ENCODE measurements around the gene SEMA5A. TPM values are rescaled to one million over a fixed set of nuclear protein-coding genes. Genes with fewer than 3 reads are reported as not detected.

SEMA5A gene
- total RNA-seq, 1 donor from 2014 or later, result 11.9 TPM

GRCh38 chr5:9149988-9150387, 395.9 kb downstream of the SEMA5A start:
- Mint-ChIP-seq H3K4me3 (no peak overlapping the region), H3K4me1 (no peaks in the 10 kb centered on the region), H3K9me3 (peaks cover 4% of the 10 kb centered on the region), H3K27me3 (ENCODE audit: insufficient read depth, low read depth) (no peaks in the 10 kb centered on the region), H3K36me3 (peaks cover 7% of the 10 kb centered on the region), H3K27ac (no peak overlapping the region)
- H3F3A ChIP-seq (ENCODE audit: low read depth), result no peaks in the 10 kb centered on the region
- no peak overlapping the region for H3K9ac ChIP-seq
- H3K9me3 ChIP-seq (ENCODE audit: low read depth), result no peaks in the 10 kb centered on the region
- no peak overlapping the region for H3K4me3 ChIP-seq
- H3K4me2 ChIP-seq, result no peak overlapping the region
- no peak for DNase-seq (ENCODE audit: low spot score)
- H3K27me3 ChIP-seq, result no peaks in the 10 kb centered on the region
- H3K4me1 ChIP-seq, result no peaks in the 10 kb centered on the region
- no peaks in the 10 kb centered on the region for H4K20me1 ChIP-seq (ENCODE audit: low read depth)
- H3K36me3 ChIP-seq, result no peaks in the 10 kb centered on the region
- H2AFZ ChIP-seq (replicated peaks), result no peak overlapping the region
- H3K79me2 ChIP-seq (ENCODE audit: low read depth), result no peaks in the 10 kb centered on the region
- H3K27ac ChIP-seq, result no peak overlapping the region
- TF ChIP-seq EZH2phosphoT487 (IDR thresholded peaks at IDR 0.05) (no peak), EZH2 (IDR thresholded peaks at IDR 0.05) (no peak), CTCF (IDR thresholded peaks at IDR 0.05) (no peak)

GRCh38 chr5:9148242-9148641, 397.6 kb downstream of the SEMA5A start:
- no peak for DNase-seq (ENCODE audit: low spot score)
- H3K79me2 ChIP-seq (ENCODE audit: low read depth), result no peaks in the 10 kb centered on the region
- H3K9me3 Mint-ChIP-seq, result peaks cover 7% of the 10 kb centered on the region
- H4K20me1 ChIP-seq (ENCODE audit: low read depth), result no peaks in the 10 kb centered on the region
- no peak overlapping the region for H3K4me2 ChIP-seq
- no peak overlapping the region for H2AFZ ChIP-seq (replicated peaks)
- H3K4me1 ChIP-seq, result no peaks in the 10 kb centered on the region
- H3K4me3 Mint-ChIP-seq, result no peak overlapping the region
- H3K36me3 ChIP-seq, result no peaks in the 10 kb centered on the region
- H3F3A ChIP-seq (ENCODE audit: low read depth), result no peaks in the 10 kb centered on the region
- no peaks in the 10 kb centered on the region for H3K4me1 Mint-ChIP-seq
- TF ChIP-seq CTCF (IDR thresholded peaks at IDR 0.05), result no peak
- TF ChIP-seq EZH2phosphoT487 (IDR thresholded peaks at IDR 0.05), result no peak
- no peak for TF ChIP-seq EZH2 (IDR thresholded peaks at IDR 0.05)
- no peak overlapping the region for H3K27ac ChIP-seq
- no peaks in the 10 kb centered on the region for H3K9me3 ChIP-seq (ENCODE audit: low read depth)
- no peak overlapping the region for H3K9ac ChIP-seq
- no peaks in the 10 kb centered on the region for H3K27me3 Mint-ChIP-seq (ENCODE audit: insufficient read depth, low read depth)
- no peak overlapping the region for H3K27ac Mint-ChIP-seq
- H3K4me3 ChIP-seq, result no peak overlapping the region
- peaks cover 15% of the 10 kb centered on the region for H3K36me3 Mint-ChIP-seq
- no peaks in the 10 kb centered on the region for H3K27me3 ChIP-seq

GRCh38 chr5:9140711-9141110, 405.2 kb downstream of the SEMA5A start:
- no peak overlapping the region for H3K4me3 ChIP-seq
- H2AFZ ChIP-seq (replicated peaks), result no peak overlapping the region
- no peaks in the 10 kb centered on the region for H3K27me3 Mint-ChIP-seq (ENCODE audit: insufficient read depth, low read depth)
- no peaks in the 10 kb centered on the region for H3K36me3 ChIP-seq
- H3K79me2 ChIP-seq (ENCODE audit: low read depth), result no peaks in the 10 kb centered on the region
- H3K27me3 ChIP-seq, result no peaks in the 10 kb centered on the region
- no peak overlapping the region for H3K4me3 Mint-ChIP-seq
- H3K9me3 ChIP-seq (ENCODE audit: low read depth), result no peaks in the 10 kb centered on the region
- peaks cover 8% of the 10 kb centered on the region for H3K36me3 Mint-ChIP-seq
- no peak overlapping the region for H3K27ac Mint-ChIP-seq
- H3K4me1 ChIP-seq, result no peaks in the 10 kb centered on the region
- H3K4me2 ChIP-seq, result no peak overlapping the region
- no peaks in the 10 kb centered on the region for H3F3A ChIP-seq (ENCODE audit: low read depth)
- H3K27ac ChIP-seq, result no peak overlapping the region
- H4K20me1 ChIP-seq (ENCODE audit: low read depth), result no peaks in the 10 kb centered on the region
- H3K9me3 Mint-ChIP-seq, result peaks cover 3% of the 10 kb centered on the region
- DNase-seq (ENCODE audit: low spot score), result no peak
- TF ChIP-seq EZH2phosphoT487 (IDR thresholded peaks at IDR 0.05) (no peak), CTCF (IDR thresholded peaks at IDR 0.05) (no peak), EZH2 (IDR thresholded peaks at IDR 0.05) (no peak)
- H3K9ac ChIP-seq, result no peak overlapping the region
- no peaks in the 10 kb centered on the region for H3K4me1 Mint-ChIP-seq
